ENCODE measurements around the gene NMRAL1.

DNA sequence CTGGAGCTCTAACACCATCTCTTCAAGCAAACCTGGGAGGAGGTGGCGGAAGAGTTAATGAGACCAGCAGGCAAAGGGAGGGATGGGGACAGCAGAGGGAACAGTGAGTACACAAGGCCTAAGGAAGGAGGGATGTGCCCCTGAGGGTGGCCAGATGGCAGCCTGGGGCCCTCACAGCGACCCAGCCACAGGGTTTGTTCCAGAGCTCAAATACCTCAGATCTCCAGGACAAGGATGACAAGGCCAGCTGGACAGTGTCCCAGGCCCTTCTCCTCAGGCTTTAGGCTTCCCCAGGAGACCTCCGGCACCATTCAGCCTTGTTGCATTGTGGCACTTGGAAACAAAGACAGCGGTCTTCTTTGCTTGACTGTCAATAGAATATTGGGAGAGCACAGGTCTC lies 49.3 kb upstream of the NMRAL1 start:
- TF ChIP-seq POLR2A (IDR thresholded peaks at IDR 0.05) (no peak), POLR2AphosphoS5 (IDR thresholded peaks at IDR 0.05) (no peak)
- TF ChIP-seq, protein P1, sequence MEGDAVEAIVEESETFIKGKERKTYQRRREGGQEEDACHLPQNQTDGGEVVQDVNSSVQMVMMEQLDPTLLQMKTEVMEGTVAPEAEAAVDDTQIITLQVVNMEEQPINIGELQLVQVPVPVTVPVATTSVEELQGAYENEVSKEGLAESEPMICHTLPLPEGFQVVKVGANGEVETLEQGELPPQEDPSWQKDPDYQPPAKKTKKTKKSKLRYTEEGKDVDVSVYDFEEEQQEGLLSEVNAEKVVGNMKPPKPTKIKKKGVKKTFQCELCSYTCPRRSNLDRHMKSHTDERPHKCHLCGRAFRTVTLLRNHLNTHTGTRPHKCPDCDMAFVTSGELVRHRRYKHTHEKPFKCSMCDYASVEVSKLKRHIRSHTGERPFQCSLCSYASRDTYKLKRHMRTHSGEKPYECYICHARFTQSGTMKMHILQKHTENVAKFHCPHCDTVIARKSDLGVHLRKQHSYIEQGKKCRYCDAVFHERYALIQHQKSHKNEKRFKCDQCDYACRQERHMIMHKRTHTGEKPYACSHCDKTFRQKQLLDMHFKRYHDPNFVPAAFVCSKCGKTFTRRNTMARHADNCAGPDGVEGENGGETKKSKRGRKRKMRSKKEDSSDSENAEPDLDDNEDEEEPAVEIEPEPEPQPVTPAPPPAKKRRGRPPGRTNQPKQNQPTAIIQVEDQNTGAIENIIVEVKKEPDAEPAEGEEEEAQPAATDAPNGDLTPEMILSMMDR (IDR thresholded peaks at IDR 0.05): no peak

Measured in upper lobe of left lung (tissue), 4 donors.